C4-2B (cell line): ENCODE results near the gene RDH8.

Experiments
- ZFX ChIP-seq: fragments of 450-650 bp; IDR thresholded peaks from 2 replicates; pipeline ENCODE4 v1.6.1; 2017
- TF ChIP-seq, protein P1 (sequence below): fragments of 450-650 bp; conservative IDR thresholded peaks from 2 replicates; pipeline ENCODE4 v1.5.1; 2017; ENCODE audit warnings: mild to moderate bottlenecking

DNA sequence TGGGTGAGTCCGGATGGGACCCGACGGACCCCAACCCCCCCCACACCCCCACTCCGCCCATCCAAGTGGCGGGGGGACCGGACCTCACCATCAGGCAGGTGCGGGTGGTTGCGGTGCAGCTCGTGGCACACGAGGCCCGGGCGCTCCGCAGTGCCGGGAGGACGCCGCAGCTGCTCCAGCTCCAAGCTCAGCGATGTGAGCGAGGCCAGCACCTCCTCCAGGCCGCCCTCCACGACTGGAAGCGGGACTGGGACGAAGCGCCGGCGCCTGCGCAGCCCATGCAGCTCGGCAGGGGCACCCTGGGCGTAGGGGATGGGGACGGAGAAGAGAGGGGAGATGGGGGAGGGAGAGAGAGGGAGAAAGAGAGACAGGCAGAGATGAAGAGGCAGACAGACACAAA lies 46.8 kb upstream of the RDH8 start:
- TF ChIP-seq, protein P1, sequence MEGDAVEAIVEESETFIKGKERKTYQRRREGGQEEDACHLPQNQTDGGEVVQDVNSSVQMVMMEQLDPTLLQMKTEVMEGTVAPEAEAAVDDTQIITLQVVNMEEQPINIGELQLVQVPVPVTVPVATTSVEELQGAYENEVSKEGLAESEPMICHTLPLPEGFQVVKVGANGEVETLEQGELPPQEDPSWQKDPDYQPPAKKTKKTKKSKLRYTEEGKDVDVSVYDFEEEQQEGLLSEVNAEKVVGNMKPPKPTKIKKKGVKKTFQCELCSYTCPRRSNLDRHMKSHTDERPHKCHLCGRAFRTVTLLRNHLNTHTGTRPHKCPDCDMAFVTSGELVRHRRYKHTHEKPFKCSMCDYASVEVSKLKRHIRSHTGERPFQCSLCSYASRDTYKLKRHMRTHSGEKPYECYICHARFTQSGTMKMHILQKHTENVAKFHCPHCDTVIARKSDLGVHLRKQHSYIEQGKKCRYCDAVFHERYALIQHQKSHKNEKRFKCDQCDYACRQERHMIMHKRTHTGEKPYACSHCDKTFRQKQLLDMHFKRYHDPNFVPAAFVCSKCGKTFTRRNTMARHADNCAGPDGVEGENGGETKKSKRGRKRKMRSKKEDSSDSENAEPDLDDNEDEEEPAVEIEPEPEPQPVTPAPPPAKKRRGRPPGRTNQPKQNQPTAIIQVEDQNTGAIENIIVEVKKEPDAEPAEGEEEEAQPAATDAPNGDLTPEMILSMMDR: no peak
- TF ChIP-seq ZFX: no peak
